Naive thymus-derived CD4-positive, alpha-beta T cell (primary cell): ENCODE data around the gene GPR3. TPM values are rescaled to one million over a fixed set of nuclear protein-coding genes. Genes with fewer than 3 reads are reported as not detected.

Source experiments
- ATAC-seq: fragments of 150-1000 bp; cut with Tn5 transposase; 2 replicates; pipeline ENCODE4 v1.10.0; 2021; ENCODE audit warnings: mild to moderate bottlenecking, moderate library complexity
- CTCF ChIA-PET: fragments of 350-600 bp; sonication (Branson Sonifier 250); formaldehyde crosslinking; loops from one replicate; lab custom pipeline; 2021; ENCODE audit warnings: antibody characterized with exemption; lab: Charles Lee
- POLR2A ChIA-PET: fragments of 350-600 bp; sonication (Branson Sonifier 250); formaldehyde crosslinking; loops from one replicate; lab custom pipeline; 2021; ENCODE audit warnings: antibody characterized with exemption, inconsistent platforms; lab: Charles Lee
- DNase-seq, 9 donors: peaks; one replicate each; pipeline versions ENCODE4 v3.0.0 to v3.0.0-alpha.2; 2020 to 2022; ENCODE audit warnings: mixed read lengths in 1 of 9
- H3K27ac ChIP-seq: one replicate; pipeline ENCODE4 v1.7.0; 2013; ENCODE audit warnings: mild to moderate bottlenecking, low read depth, low read length, moderate library complexity
- H3K27me3 ChIP-seq, 2 donors: one replicate each; pipeline ENCODE4 v1.7.0; 2013; ENCODE audit warnings: low read length in 2 of 2, mild to moderate bottlenecking in 2 of 2, moderate library complexity in 2 of 2; ENCODE audit not compliant: control insufficient read depth in 2 of 2, insufficient read depth in 2 of 2
- H3K36me3 ChIP-seq, 3 experiments: 1 replicate in 2 of 3; 2 replicates in 1 of 3; pipeline ENCODE4 v1.7.0; 2013; ENCODE audit warnings: low read length in 3 of 3, mild to moderate bottlenecking in 3 of 3, moderate library complexity in 1 of 3; ENCODE audit not compliant: insufficient read depth in 3 of 3, control insufficient read depth in 2 of 3
- H3K4me1 ChIP-seq, 2 donors: one replicate each; pipeline ENCODE4 v1.7.0; 2013; ENCODE audit warnings: low read length in 2 of 2, mild to moderate bottlenecking in 2 of 2, moderate library complexity in 1 of 2; ENCODE audit not compliant: control insufficient read depth in 2 of 2, insufficient read depth in 2 of 2
- H3K4me3 ChIP-seq: 2 replicates; pipeline ENCODE4 v1.7.0; 2013; ENCODE audit warnings: mild to moderate bottlenecking, low read length
- H3K9me3 ChIP-seq, 3 experiments: 1 replicate in 2 of 3; 2 replicates in 1 of 3; pipeline ENCODE4 v1.7.0; 2013; ENCODE audit warnings: low read length in 3 of 3; ENCODE audit not compliant: control insufficient read depth in 2 of 3
- H3K27ac Mint-ChIP-seq, 9 donors: one replicate each; pipeline ENCODE4 v1.8.0; 2020 to 2022; ENCODE audit warnings: mixed read lengths in 9 of 9, mild to moderate bottlenecking in 8 of 9, moderate library complexity in 5 of 9, inconsistent platforms in 2 of 9
- H3K27me3 Mint-ChIP-seq, 5 donors: one replicate each; pipeline ENCODE4 v1.8.0; 2021 to 2022; ENCODE audit warnings: mixed read lengths in 5 of 5, mild to moderate bottlenecking in 1 of 5
- H3K36me3 Mint-ChIP-seq, 5 donors: one replicate each; pipeline ENCODE4 v1.8.0; 2020 to 2022; ENCODE audit warnings: mixed read lengths in 5 of 5, mild to moderate bottlenecking in 3 of 5, inconsistent platforms in 1 of 5
- H3K4me1 Mint-ChIP-seq, 7 donors: one replicate each; pipeline ENCODE4 v1.8.0; 2020 to 2022; ENCODE audit warnings: mixed read lengths in 7 of 7, mild to moderate bottlenecking in 3 of 7, inconsistent platforms in 1 of 7
- H3K4me3 Mint-ChIP-seq, 10 donors: one replicate each; pipeline ENCODE4 v1.8.0; 2020 to 2022; ENCODE audit warnings: mild to moderate bottlenecking in 10 of 10, mixed read lengths in 10 of 10, moderate library complexity in 6 of 10, inconsistent platforms in 2 of 10
- H3K9me3 Mint-ChIP-seq, 11 donors: one replicate each; pipeline ENCODE4 v1.8.0; 2020 to 2022; ENCODE audit warnings: mixed read lengths in 11 of 11, mild to moderate bottlenecking in 4 of 11, inconsistent platforms in 1 of 11, moderate library complexity in 1 of 11
- intact Hi-C, 2 donors: fragments of 100-400 bp; cut with micrococcal nuclease; formaldehyde crosslinking; loops; one replicate each; pipeline ENCODE4 v1.15.1; 2023
- polyA plus RNA-seq, 2 donors: library from polyadenylated mRNA; unstranded; fragments of 300-500 nt; fragmentation: Illumina TruSeq; gene quantifications; one replicate each; pipeline ENCODE4 v1.2.3, GENCODE V29; 2021
- total RNA-seq, 6 experiments: library from RNA in 5 of 6; stranded (reverse) in 5 of 6; gene quantifications; 1 replicate in 5 of 6; 2 replicates in 1 of 6; pipeline ENCODE4 v1.2.3 and lab custom pipeline; 2021 to 2026

GPR3 gene
- total and polyA plus RNA-seq, 7 experiments from 2014 or later: 0.09 to 0.93 (median 0.24) TPM; not detected in 2

GRCh38 chr1:27353166-27353565 is 39.3 kb upstream of the GPR3 start:
- Histone ChIP-seq H3K4me3 (no peak overlapping the region), H3K4me1 (peaks cover 24 to 31% of the 10 kb centered on the region in 2 donors), H3K36me3 (peaks cover 0 to 28% (median 5%) of the 10 kb centered on the region in 3 experiments), H3K27me3 (no peaks in the 10 kb centered on the region), H3K27ac (no peak overlapping the region), H3K9me3 (no peaks in the 10 kb centered on the region)
- Mint-ChIP-seq H3K27me3 (no peaks in the 10 kb centered on the region), H3K4me3 (peak overlapping the region in 1 of 10 donors; percentile 45), H3K36me3 (peaks cover 0 to 5% (median 0%) of the 10 kb centered on the region in 5 donors), H3K9me3 (no peaks in the 10 kb centered on the region), H3K4me1 (peaks cover 7 to 37% (median 29%) of the 10 kb centered on the region in 7 donors), H3K27ac (peak overlapping the region in 2 of 9 donors; percentile 18 to 33)
- DNase-seq (no peak), ATAC-seq (no peak)
- POLR2A ChIA-PET: interaction anchor here (0.5 to 9.2 kb wide), 5 partner anchors 9 to 27 kb away, joined by 3 to 111 read pairs (median 4); partner anchors contain the start of gene SYTL1
- CTCF ChIA-PET: interaction anchor here (0.5 kb wide), 1 partner anchor 33 kb away, joined by 3 read pairs; no protein-coding TSS in a partner anchor
- intact Hi-C loops: no loop called here

- Histone ChIP-seq H3K27me3 (no peaks in the 10 kb centered on the region), H3K4me3 (no peak overlapping the region), H3K4me1 (peaks cover 27 to 31% of the 10 kb centered on the region in 2 donors), H3K9me3 (no peaks in the 10 kb centered on the region), H3K36me3 (peaks cover 0 to 28% (median 5%) of the 10 kb centered on the region in 3 experiments), H3K27ac (peak overlapping the region; percentile 10)
- ChIA-PET POLR2A (interaction anchor here (0.6 to 9.2 kb wide), 5 partner anchors 9 to 49 kb away, joined by 4 to 111 read pairs (median 4); partner anchors contain the start of gene SYTL1), CTCF (interaction anchor here (0.6 to 1.0 kb wide), 4 partner anchors 8 to 632 kb away, joined by 3 to 8 read pairs (median 6); no protein-coding TSS in a partner anchor)
- H3K4me1 Mint-ChIP-seq: peaks cover 7 to 40% (median 28%) of the 10 kb centered on the region in 7 donors
- H3K27ac Mint-ChIP-seq: peak overlapping the region in 8 of 9 donors; percentile 18 to 79 (median 49)
- ATAC-seq (no peak), DNase-seq (no peak)
- no peaks in the 10 kb centered on the region for H3K9me3 Mint-ChIP-seq
- no peaks in the 10 kb centered on the region for H3K27me3 Mint-ChIP-seq
- no peak overlapping the region for H3K4me3 Mint-ChIP-seq
- H3K36me3 Mint-ChIP-seq: peaks cover 0 to 5% (median 0%) of the 10 kb centered on the region in 5 donors
- intact Hi-C loops: no loop called here
Measured at GRCh38 chr1:27353629-27354028, 38.8 kb upstream of the GPR3 start.

DNA sequence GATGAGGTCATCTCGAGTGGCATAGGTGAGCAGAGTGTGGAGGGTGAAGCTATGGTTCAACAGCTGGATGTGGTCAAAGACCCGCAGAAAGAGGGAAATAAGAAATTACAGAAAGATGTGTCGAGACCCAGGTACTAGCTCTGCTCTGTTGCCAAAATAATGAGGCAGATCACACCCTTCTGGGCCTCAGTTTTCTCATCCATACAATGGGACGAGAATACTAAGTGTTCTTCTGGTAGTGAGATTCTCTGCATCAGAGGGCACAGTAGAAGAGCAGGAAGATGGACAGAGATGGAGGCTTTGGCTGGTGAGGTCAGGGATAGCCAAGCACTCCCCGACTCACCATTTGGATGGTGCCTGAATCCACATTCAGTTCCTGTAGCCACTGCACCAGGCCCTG is 36.7 kb upstream of the GPR3 start:
- Mint-ChIP-seq H3K36me3 (peaks cover 0 to 8% (median 0%) of the 10 kb centered on the region in 5 donors), H3K27ac (peak overlapping the region in 8 of 9 donors; percentile 55 to 89 (median 72)), H3K9me3 (peaks cover 0 to 3% (median 0%) of the 10 kb centered on the region in 11 donors), H3K4me3 (peak overlapping the region in 9 of 10 donors; percentile 48 to 86 (median 77)), H3K27me3 (no peaks in the 10 kb centered on the region), H3K4me1 (peaks cover 23 to 56% (median 45%) of the 10 kb centered on the region in 7 donors)
- ChIA-PET POLR2A (interaction anchor here (0.7 to 9.2 kb wide), 3 partner anchors 12 to 59 kb away, joined by 3 to 111 read pairs (median 9); partner anchors contain the start of gene SYTL1), CTCF (interaction anchor here (0.6 to 5.0 kb wide), 11 partner anchors 10 to 55 kb away, joined by 3 to 44 read pairs (median 5); partner anchors contain the start of gene SYTL1)
- Histone ChIP-seq H3K9me3 (no peaks in the 10 kb centered on the region), H3K4me1 (peaks cover 37 to 41% of the 10 kb centered on the region in 2 donors), H3K4me3 (no peak overlapping the region), H3K27ac (peak overlapping the region; percentile 70), H3K27me3 (no peaks in the 10 kb centered on the region), H3K36me3 (peaks cover 0 to 15% (median under 1%) of the 10 kb centered on the region in 3 experiments)
- no peak for DNase-seq
- intact Hi-C loops: no loop called here
- no peak for ATAC-seq

- Mint-ChIP-seq H3K36me3 (peaks cover 0 to 8% (median 0%) of the 10 kb centered on the region in 5 donors), H3K9me3 (peaks cover 0 to 3% (median 0%) of the 10 kb centered on the region in 11 donors), H3K27ac (peak overlapping the region in 8 of 9 donors; percentile 22 to 89 (median 66)), H3K4me1 (peaks cover 23 to 56% (median 45%) of the 10 kb centered on the region in 7 donors), H3K4me3 (peak overlapping the region; percentile 28 to 86 (median 76)), H3K27me3 (no peaks in the 10 kb centered on the region)
- peaks cover 37 to 41% of the 10 kb centered on the region in 2 donors for H3K4me1 ChIP-seq
- ATAC-seq (no peak), DNase-seq (no peak)
- H3K36me3 ChIP-seq: peaks cover 0 to 9% (median 0%) of the 10 kb centered on the region in 3 experiments
- H3K4me3 ChIP-seq: peak overlapping the region; percentile 76
- ChIA-PET POLR2A (interaction anchor here (0.7 to 9.2 kb wide), 5 partner anchors 12 to 306 kb away, joined by 3 to 111 read pairs (median 9); partner anchors contain the start of gene SYTL1), CTCF (interaction anchor here (0.8 to 5.0 kb wide), 13 partner anchors 9 to 55 kb away, joined by 3 to 44 read pairs (median 8); partner anchors contain the start of genes GPR3 and SYTL1)
- H3K9me3 ChIP-seq: no peaks in the 10 kb centered on the region
- peak overlapping the region; percentile 70 for H3K27ac ChIP-seq
- no peaks in the 10 kb centered on the region for H3K27me3 ChIP-seq
- intact Hi-C loops: no loop called here
Measured at GRCh38 chr1:27356277-27356618, 36.2 kb upstream of the GPR3 start.

GRCh38 chr1:27356619-27357280 is 35.7 kb upstream of the GPR3 start:
- no peaks in the 10 kb centered on the region for H3K27me3 Mint-ChIP-seq
- POLR2A ChIA-PET: interaction anchor here (0.9 to 9.2 kb wide), 9 partner anchors 9 to 305 kb away, joined by 3 to 111 read pairs (median 7); partner anchors contain the start of genes MAP3K6 and SYTL1
- CTCF ChIA-PET: interaction anchor here (0.8 to 5.0 kb wide), 26 partner anchors 8 to 306 kb away, joined by 3 to 44 read pairs (median 7); partner anchors contain the start of genes GPR3, MAP3K6 and SYTL1
- H3K9me3 ChIP-seq: no peaks in the 10 kb centered on the region
- peaks cover 23 to 56% (median 45%) of the 10 kb centered on the region in 7 donors for H3K4me1 Mint-ChIP-seq
- ATAC-seq: peak; percentile 14
- peak overlapping the region; percentile 74 to 88 (median 80) for H3K4me3 Mint-ChIP-seq
- peaks cover 0 to 8% (median 0%) of the 10 kb centered on the region in 5 donors for H3K36me3 Mint-ChIP-seq
- peaks cover 0 to 3% (median 0%) of the 10 kb centered on the region in 11 donors for H3K9me3 Mint-ChIP-seq
- peaks cover 37 to 41% of the 10 kb centered on the region in 2 donors for H3K4me1 ChIP-seq
- peak overlapping the region; percentile 76 for H3K4me3 ChIP-seq
- peaks cover 0 to 4% (median 0%) of the 10 kb centered on the region in 3 experiments for H3K36me3 ChIP-seq
- no peaks in the 10 kb centered on the region for H3K27me3 ChIP-seq
- H3K27ac ChIP-seq: peak overlapping the region; percentile 70
- H3K27ac Mint-ChIP-seq: peak overlapping the region; percentile 62 to 90 (median 88)
- intact Hi-C loops: loop anchor here (1.0 kb wide), 7 partner anchors 9 to 55 kb away; partner anchors contain the start of genes SYTL1 (in 1 of the 2) and TMEM222 (in 1 of the 2)
- DNase-seq: peak in 2 of 9 donors; percentile 38 to 47
